GM04504 (cell line): ENCODE measurements around the gene RABL2B.
"Not testable (repeated sequence)": the region's sequence is repeated elsewhere in the genome, so short reads cannot be mapped to it uniquely, and the experiment has no call there.

ENCODE experiments used
- DNase-seq: peaks from one replicate; pipeline ENCODE4 v3.0.0-alpha.2; 2012; ENCODE audit warnings: low read depth

RABL2B gene

DNA sequence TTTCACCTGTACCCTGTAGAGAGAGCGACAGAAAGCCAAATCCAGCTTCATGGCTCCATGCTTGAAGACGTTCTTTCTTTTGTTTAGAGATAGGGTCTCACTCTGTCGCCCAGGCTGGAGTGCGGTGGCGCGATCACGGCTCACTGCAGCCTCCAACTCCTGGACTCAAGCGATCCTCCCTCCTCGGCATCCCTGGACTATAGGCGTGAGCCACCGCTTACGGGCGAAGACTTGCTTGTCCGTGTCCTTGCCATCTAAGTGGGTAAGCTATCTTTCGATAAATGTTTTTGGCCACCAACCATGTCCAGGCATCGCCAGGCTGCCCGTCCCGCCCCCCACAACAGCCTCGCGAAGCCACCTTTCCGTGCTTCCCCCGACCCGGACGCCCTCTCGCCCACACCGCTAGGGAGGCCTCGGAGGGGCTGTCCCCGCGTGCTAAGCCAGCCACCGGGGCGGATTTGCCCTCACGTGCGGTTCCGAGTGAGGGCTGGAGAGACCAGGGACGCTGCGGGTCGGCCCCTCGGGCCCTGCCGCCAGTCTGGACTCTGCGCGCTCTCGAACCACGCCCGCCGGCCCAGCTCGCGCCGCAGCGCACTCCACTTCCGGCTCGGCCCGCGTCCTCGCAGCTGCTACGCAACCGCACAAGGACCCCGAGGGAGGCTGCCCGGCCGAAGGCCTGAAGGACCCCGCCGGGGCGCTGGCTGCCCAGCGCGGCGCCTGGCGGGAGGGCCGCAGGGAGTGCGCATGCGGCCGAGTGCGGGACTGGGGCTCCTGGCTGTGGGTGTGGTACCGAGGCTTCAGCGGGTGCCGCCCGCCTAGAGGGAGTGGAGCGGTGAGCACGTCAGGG lies at the start of gene RABL2B:
RABL2B (minus strand) TSS at position 604 of the 847 bp plus-strand sequence. CDS start 1,342 bp downstream, outside the sequence.
- peak; percentile 75 for DNase-seq

DNA sequence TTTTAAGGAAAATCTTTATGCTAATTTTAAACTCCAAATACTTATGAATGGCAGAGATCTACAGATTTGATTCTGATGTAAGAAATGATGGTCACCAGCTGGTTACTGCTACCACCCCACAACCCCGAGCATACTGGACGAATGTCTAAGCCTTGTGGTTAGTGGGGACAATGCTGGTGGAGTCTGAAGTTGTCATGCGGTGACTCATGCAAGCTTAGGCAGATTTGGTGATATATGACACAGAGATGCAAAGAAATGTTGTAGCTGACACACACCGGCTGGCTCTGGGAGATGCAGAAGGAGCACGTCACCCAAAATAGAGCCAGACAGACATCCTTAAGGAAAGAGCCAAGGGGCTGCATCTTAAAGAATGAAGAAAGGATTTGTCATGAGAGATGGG lies 3.5 kb upstream of the RABL2B start:
- DNase-seq, result not testable (repeated sequence)

DNA sequence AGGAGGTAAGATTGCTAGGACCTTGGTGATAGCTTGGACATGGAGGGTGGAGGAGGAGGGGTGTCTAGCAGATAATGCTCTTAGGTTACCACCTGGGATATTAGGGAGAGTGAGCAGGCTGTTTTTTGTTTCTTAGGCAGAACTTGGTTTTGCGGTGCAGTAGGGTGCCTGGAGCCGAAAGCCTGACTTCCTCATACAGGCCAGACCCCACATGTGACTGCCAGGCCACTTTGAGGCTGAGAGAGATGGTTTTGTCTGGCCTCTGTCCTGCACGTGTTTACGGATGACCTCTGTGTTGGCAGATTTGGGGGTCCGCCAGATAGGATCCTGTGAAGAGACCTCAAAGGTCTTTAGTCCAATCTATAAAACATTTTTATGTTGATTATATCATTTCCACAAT lies 1.9 kb upstream of the RABL2B start:
- DNase-seq, result not testable (repeated sequence)

DNA sequence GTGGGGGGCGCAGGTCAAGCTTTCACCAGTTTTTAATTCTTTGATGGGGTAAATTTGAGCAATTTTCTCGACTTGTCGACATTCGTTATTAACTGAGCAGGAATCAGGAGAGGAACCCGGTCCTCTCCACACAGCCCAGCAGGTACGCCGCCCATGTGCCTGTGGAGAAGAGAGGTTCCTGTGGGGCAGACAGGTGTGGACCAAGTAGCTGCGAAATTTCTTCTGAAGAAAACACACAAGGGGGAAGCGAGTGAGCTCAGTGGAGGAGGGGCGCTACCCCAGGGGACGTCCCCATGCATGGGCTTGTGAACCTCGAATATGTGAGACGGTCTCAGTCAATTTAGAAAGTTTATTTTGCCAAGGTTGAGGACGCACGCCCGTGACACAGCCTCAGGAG lies 442 bp upstream of the RABL2B start:
- DNase-seq, result not testable (repeated sequence)

DNA sequence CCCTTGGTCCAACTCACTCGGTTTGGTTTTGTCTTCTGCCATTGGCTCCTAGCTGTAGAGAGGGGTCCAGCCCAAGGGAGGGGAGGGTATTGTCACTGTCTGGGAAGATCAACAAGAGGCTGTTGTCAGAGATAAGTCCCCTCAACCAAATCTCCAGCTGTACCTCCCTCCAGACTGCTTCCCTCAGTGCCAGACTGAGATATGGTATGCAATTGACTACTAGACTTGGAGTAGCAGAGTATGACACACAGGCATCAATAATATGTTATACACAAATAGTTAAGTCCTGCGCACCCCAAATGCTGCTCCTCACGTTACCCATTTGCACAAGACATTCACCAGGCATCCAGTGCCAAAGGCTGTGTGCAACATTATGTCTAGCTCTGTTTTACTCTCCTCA lies 1.2 kb downstream of the RABL2B start:
- not testable (repeated sequence) for DNase-seq

DNA sequence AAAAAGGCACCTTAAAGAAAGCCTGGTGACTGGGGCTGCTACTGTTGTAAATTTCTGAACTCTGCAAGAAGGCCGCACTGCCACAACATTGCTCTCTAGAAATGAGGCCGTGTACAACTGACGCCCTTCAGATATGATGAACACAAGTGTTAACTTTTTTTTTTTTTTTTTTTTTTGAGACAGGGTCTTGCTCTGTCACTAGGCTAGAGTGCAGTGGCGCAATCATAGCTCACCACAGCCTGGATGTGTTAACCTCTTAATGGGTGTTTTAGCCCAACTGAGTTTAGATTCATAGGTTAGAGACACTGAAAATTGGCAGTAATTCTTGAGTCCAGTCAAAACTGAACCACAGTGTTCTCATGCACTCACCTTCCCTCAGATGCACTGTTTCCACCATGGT lies 3.2 kb downstream of the RABL2B start:
- DNase-seq, result not testable (repeated sequence)

DNA sequence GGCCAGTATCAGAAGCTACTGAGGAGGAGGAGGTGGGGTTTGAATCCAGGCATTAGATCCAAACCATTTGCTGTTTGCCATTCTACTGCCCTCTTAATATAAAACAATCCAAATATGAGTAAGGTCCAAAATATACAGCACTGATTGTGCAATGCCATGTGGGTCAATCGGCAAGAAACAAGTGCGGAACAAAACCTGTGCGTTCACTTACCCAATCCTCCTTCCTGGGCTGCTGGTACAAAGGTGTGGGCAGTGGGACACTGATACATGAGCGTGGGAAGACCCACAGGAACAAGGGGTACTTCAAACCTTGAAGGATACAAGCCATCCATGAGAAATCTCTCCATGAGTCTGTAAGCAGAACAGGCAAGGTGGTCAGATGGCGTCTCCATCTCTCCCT lies 5.8 kb downstream of the RABL2B start:
- DNase-seq, result not testable (repeated sequence)

DNA sequence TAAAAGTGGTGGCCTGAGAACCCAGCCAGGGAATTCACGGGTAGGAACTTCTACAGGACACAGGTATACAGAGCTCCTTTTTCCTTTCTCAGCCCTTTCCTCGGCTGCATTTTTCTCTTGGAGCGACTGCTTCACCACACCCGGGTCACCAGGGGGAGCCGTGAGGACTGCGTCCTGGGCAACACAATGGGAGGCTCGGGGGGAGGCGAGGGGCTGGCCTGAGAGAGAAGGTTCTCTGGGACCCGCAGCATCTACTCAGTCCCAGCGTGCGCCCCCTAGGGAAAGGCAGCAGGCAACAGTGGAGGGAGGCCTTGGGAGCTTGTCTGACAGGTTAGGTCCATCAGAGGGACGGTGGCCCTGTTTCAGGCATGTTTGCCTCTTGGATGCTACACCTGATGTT lies 8.3 kb downstream of the RABL2B start:
- DNase-seq, result not testable (repeated sequence)

DNA sequence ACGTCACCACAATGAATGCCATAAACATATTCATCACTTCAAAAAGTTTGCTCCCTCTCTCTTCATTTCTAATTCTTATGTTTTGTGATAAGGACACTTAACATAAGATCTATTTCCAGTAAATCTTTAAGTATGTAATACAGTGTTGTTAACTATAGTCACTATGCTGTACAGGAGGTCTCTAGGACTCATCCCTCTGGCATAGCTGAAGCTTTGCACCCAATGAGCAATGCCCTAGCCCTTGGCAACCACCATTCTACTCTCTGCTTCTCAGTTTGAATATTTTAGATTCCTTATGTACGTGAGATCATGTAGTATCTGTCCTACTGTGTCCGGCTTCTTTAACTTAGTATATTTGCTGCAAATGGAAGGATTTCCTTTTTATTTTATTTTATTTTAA lies 19.1 kb downstream of the RABL2B start:
- not testable (repeated sequence) for DNase-seq

DNA sequence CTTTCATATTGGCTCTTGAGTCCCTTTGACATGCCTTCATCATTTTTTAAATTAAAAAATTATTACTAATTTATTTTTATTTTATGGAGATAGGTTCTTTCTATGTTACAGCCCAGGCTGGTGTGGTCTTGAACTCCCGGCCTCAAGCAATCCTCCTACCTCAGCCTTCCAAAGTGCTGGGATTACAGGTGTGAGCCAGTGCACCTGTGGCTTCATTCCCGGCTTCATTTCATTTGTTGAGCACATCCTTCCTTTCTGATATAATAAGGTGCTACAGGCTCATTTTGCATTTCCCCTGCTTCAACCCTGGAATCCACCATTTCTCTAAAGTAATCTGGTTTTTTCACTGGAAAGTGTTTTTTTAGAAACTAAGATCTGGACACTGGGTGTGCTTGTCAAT lies 21.6 kb downstream of the RABL2B start:
- DNase-seq, result not testable (repeated sequence)

DNA sequence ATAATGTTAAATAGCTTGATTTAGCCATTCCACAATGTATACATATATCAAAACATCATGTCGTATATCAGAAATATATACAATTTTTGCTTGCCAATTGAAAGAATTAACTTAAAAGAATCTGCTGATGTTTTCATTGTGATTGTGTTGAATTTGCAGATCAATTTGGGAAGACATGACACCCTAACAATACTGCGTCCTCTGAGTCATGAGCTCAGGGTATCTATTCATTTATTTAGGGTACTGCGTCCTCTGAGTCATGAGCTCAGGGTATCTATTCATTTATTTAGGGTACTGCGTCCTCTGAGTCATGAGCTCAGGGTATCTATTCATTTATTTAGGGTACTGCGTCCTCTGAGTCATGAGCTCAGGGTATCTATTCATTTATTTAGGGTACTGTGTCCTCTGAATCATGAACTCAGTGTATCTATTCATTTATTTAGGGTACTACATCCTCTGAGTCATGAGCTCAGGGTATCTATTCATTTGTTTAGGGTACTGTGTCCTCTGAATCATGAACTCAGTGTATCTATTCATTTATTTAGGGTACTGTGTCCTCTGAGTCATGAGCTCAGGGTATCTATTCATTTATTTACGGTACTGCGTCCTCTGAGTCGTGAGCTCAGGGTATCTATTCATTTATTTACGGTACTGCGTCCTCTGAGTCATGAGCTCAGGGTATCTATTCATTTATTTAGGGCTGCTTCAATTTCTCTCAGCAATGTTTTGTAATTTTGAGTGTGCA lies 23.7 kb downstream of the RABL2B start:
- not testable (repeated sequence) for DNase-seq

DNA sequence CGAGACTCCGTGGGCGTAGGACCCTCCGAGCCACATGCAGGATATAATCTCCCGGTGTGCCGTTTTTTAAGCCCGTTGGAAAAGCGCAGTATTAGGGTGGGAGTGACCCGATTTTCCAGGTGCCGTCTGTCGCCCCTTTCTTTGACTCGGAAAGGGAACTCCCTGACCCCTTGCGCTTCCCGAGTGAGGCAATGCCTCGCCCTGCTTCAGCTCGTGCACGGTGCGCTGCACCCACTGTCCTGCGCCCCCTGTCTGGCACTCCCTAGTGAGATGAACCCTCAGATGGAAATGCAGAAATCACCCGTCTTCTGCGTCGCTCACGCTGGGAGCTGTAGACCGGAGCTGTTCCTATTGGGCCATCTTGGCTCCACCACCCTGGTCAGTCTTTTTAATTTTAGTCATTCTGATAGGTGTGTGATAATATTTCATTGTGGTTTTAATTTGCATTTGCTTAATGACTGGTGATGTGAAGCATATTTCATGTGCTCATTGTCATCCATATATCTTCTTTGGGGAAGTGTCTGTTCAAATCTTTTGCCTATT lies 26.4 kb downstream of the RABL2B start:
- not testable (repeated sequence) for DNase-seq

DNA sequence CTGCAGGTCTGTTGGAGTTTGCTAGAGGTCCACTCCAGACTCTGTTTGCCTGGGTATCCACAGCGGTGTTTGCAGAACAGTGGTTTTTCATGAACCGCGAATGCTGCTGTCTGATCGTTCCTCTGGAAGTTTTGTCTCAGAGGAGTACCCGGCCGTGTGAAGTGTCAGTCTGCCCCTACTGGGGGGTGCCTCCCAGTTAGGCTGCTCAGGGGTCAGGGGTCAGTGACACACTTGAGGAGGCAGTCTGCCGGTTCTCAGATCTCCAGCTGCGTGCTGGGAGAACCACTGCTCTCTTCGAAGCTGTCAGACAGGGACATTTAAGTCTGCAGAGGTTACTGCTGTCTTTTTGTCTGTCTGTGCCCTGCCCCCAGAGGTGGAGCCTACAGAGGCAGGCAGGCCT lies 27.0 kb downstream of the RABL2B start:
- DNase-seq, result not testable (repeated sequence)

DNA sequence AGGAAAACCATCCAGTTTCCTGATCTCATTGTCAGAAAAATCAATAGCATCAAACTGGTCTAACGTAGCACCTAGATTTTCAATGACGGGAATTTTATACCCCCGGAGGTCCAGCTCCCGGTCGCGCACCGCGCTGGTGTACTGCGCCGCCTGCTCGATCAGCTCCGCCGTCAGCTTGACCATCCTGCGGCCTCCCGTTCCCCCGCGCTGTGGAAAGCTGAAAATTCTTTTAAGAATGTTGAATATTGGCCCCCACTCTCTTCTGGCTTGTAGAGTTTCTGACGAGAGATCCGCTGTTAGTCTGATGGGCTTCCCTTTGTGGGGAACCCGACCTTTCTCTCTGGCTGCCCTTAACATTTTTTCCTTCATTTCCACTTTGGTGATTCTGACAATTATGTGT lies 28.2 kb downstream of the RABL2B start:
- DNase-seq, result not testable (repeated sequence)

DNA sequence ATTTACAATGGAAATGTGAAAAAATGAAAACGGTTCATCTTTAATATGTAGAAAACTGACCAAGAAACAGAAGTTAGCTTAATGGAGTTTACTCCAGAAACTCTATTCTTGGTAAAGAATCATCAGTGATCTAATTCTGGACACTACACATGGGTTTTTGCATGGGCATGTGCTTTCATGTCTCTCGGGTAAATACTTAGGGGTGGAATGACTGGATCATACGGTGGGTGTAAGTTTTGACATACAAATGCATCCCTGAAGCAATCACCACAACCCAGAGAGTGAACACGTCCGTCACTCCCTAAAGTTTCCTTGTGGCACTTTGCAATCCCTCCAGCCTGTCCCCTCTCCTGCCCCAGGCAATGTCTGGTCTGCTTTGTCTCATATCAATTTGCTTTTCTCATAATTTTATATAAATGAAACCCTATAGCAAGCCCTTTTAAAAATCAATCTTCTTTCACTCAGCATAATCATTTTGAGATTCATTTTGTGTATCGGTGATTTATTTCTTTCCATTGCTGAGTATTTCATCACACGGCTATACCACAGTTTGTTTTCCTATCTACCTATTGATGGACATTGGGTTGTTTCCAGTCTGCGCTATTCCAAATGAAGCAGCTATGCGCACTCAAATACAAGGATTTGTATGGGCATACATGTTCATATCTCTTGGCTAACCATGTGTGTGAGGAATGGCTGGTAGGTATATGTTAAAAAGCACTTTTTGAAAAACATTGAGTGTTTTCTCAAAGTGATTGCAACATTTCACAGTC lies 33.9 kb downstream of the RABL2B start:
- not testable (repeated sequence) for DNase-seq

DNA sequence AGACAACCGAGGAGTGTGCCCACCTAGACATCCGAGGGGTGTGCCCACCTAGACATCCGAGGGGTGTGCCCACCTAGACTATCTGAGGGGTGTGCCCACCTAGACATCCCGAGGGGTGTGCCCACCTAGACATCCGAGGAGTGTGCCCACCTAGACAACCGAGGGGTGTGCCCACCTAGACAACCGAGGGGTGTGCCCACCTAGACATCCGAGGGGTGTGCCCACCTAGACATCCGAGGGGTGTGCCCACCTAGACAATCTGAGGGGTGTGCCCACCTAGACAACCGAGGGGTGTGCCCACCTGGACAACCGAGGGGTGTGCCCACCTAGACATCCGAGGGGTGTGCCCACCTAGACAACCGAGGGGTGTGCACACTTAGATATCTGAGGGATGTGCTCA lies 34.8 kb downstream of the RABL2B start:
- not testable (repeated sequence) for DNase-seq

DNA sequence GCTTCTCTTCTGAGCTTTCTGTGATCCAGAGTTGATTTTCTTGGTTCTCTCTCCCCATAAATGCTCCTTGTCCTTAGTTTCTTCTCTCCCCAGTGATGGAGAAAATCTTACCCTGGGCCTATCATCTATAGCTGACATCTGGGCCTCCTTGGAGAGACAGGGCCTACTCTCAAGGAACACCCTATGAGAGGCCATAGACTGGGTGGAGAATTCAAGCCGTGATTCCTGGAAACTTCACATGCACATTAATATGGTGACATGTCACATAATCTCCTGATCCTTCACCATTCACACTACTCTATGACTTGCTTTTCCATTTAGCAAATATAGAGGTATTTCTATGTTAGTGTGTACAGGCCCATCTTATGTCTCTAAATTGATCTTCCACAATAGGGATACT lies 35.9 kb downstream of the RABL2B start:
- DNase-seq, result not testable (repeated sequence)

DNA sequence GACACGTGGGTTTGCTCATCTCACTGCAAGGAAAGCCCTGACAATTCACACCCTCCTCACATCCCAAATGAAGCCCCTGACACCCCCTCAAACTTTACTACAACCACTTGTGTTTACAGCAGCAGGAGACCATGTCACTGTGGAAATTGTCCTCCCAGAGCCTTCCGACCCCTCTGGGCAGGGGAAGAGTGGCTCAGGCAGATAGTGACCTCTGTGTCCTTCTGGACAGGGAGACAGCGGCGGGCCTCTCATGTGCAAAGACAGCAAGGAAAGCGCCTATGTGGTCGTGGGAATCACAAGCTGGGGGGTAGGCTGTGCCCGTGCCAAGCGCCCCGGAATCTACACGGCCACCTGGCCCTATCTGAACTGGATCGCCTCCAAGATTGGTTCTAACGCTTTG lies 39.0 kb downstream of the RABL2B start:
- not testable (repeated sequence) for DNase-seq

DNA sequence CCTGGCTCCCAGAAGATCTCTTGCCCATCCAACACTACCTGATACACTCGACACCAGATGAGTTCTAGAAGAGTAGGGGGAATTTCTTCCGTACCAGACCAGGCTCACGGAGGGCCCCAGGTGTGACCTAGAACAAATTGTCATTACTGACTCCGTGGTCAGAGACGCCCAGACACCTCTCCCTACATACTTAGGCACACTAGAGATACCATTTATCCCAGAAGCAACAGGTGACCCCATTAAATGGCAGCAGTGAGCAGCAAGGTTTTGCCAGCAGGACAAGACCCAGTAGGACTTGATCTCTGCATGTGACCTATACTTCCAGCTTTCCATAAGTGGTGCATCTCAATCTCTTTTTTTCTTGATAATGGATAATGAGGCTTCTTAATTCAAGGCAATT lies 42.7 kb downstream of the RABL2B start:
- not testable (repeated sequence) for DNase-seq

DNA sequence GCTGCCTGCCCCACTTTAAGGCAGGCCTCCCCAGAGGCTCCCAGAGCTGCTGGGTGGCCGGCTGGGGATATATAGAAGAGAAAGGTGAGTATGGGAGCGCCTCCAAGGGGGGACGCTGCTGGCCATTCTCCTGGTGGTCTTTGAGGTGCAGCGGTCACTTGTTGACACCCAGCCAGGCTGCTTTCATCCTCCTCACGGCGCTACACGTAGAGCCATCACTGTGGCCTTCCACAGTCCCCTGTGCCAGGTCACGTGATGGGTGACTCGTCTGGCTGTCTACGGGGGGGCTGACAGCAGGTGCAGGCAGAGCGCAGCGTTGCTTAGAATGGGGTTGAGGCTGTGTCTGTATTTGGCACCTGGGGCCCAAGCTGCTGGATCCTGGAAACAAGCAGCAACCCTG lies 43.5 kb downstream of the RABL2B start:
- DNase-seq, result no peak

DNA sequence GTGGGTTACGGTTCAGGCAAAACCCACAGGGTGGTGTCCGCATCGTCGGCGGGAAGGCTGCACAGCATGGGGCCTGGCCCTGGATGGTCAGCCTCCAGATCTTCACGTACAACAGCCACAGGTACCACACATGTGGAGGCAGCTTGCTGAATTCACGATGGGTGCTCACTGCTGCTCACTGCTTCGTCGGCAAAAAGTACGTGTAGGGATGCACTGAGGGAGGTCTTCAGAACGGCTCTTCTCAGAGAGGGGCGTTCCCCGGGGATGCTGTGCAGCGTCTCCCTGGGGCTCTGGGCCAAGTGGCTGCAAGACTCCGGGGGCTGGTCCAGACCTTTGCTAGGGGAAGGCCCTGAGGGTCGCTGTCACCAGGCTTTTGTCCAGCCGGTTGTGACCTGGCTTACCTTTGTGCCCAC lies 44.2 kb downstream of the RABL2B start:
- DNase-seq, result no peak

DNA sequence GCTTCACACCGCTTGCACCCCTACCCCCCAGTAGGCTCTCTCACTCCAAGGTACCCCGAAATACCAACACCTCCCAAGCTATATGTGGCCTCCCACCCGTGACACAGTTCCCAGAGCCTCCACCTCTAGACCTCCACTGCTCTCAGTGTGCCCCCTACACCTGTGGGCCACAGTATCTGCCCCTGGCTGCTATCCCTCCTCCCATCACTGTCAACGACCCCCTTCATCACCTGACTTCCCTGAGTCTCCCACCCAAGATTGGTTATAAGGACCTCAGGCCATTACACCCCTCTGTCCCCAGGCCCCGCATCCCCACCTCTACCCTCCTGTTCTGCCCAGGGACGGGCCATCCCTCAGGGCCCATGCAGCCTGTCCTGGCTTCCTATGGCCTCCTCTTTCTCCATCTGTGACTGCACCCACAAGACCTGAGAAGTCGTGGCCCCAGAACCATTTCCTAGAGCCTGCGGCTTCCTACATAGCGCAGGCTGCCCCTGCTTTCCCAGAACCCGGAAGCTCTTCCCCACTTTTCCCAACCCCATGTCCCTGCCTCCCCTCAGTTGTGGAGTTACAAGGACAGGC lies 44.7 kb downstream of the RABL2B start:
- DNase-seq, result no peak
